ENCODE measurements around the gene KANK4. TPM values are rescaled to one million over a fixed set of nuclear protein-coding genes. Genes with fewer than 3 reads are reported as not detected.

Gene KANK4
- total RNA-seq (2021) (1.7 and 2.0 TPM in 2 replicates), Bru-seq, nascent RNA (percentile 36 among the genes with signal in this experiment), BruChase-seq, experiment 1, labeled RNA remaining after a 2-hour chase (percentile 33 among the genes with signal in this experiment), BruChase-seq, experiment 2, labeled RNA remaining after a 6-hour chase (percentile 28 among the genes with signal in this experiment)
- long read RNA-seq, full-length matches to known transcripts: 1 of 2 reads
- long read RNA-seq, partial matches to known transcripts: 0 of 2 reads
- long read RNA-seq, other reads (novel, unspliced or antisense): 1 of 2 reads

DNA sequence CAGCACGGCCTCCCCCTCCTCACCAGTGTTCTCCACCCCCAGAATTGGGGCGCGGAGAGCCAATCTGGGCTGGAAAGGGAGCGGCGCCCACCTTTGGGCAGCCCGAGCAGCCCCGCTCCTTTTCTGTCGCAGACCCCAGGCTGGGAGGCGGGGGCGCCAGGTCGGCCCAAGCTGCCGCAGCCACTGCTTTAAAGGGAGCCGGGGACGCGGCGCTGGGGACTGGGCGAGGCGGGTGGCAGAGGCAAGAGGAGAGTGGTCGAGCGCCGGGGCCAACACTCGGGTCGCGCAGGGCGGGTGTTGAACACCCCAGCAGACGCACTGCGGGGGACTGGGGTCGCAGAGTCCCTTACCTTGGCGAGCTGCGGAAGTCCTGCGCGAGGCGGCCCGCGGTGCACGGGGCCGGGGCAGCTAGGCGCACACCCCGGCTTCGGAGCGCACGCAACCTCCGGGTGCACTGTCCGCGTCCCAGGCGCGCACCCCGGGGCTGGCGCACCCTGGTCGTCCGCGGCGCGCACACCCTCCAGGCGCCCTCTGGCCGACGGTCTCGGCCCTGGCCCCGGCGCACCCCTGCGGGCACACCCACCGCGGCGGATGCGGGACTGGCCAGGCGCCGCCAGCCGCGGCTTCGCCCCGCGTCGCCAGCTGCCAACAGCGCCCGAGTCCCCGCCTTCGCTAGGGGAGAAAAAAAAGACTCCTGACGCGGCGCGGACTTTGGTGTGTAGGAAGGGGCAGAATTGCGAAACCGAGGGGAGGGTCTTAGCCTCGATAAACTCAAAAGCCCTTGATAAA is at the start of gene KANK4:
Gene KANK4 (minus strand): TSS at position 679 of the 789 bp plus-strand sequence. CDS start 37,870 bp downstream, outside the sequence.
- ChIA-PET CTCF (interaction anchor here (0.8 kb wide), 1 partner anchor 143 kb away, joined by 3 read pairs; no protein-coding TSS in a partner anchor), POLR2A (ENCODE audit: unreplicated experiment) (interaction anchor here (0.6 kb wide), 1 partner anchor 117 kb away, joined by 3 read pairs; no protein-coding TSS in a partner anchor)
- H4K20me1 ChIP-seq (ENCODE audit: insufficient read depth): no peaks in the 10 kb centered on the region
- H3K36me3 ChIP-seq (ENCODE audit: low read depth): no peaks in the 10 kb centered on the region
- intact Hi-C loops (cut with micrococcal nuclease; ENCODE audit: unreplicated experiment): no loop called here
- H3K9me3 ChIP-seq (ENCODE audit: insufficient read depth, low read depth): no peaks in the 10 kb centered on the region
- H3K4me1 ChIP-seq (replicated peaks; ENCODE audit: insufficient read depth): peaks cover 12% of the 10 kb centered on the region
- TF ChIP-seq EZH2 (IDR thresholded peaks at IDR 0.05; ENCODE audit: low read depth): no peak
- TF ChIP-seq, protein P1, sequence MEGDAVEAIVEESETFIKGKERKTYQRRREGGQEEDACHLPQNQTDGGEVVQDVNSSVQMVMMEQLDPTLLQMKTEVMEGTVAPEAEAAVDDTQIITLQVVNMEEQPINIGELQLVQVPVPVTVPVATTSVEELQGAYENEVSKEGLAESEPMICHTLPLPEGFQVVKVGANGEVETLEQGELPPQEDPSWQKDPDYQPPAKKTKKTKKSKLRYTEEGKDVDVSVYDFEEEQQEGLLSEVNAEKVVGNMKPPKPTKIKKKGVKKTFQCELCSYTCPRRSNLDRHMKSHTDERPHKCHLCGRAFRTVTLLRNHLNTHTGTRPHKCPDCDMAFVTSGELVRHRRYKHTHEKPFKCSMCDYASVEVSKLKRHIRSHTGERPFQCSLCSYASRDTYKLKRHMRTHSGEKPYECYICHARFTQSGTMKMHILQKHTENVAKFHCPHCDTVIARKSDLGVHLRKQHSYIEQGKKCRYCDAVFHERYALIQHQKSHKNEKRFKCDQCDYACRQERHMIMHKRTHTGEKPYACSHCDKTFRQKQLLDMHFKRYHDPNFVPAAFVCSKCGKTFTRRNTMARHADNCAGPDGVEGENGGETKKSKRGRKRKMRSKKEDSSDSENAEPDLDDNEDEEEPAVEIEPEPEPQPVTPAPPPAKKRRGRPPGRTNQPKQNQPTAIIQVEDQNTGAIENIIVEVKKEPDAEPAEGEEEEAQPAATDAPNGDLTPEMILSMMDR (conservative IDR thresholded peaks at IDR 0.05): no peak
- peak within 1 kb of the TSS; percentile 51; the same call in 1 of the 2 replicates for H3K4me3 ChIP-seq
- no peaks in the 10 kb centered on the region for H3K9me2 ChIP-seq (ENCODE audit: insufficient read depth)
- peaks cover 6% of the 10 kb centered on the region; the same call in 1 of the 2 replicates for H3F3A ChIP-seq (ENCODE audit: insufficient read depth, low read depth)
- DNase-seq: peak in 1 of 2 experiments; percentile 39
- no peaks in the 10 kb centered on the region for H3K79me2 ChIP-seq (ENCODE audit: low read depth)
- H3K27me3 ChIP-seq (ENCODE audit: insufficient read depth, low read depth): 0 out of 2 replicates have a peak, but pooled peaks cover 9% of the 10 kb centered on the region
- no peak within 1 kb of the TSS for H3K27ac ChIP-seq
- no TSS peak for BruUV-seq (replicated peaks)
- H3K4me2 ChIP-seq: peak within 1 kb of the TSS; percentile 73
- H2AFZ ChIP-seq: no peak within 1 kb of the TSS

- Histone ChIP-seq H3K4me1 (replicated peaks; ENCODE audit: insufficient read depth) (no peaks in the 10 kb centered on the region; the same call in 1 of the 2 replicates), H2AFZ (no peak overlapping the region), H3K4me3 (no peak overlapping the region), H3K9me3 (ENCODE audit: insufficient read depth, low read depth) (peaks cover 5% of the 10 kb centered on the region; the same call in 1 of the 2 replicates), H3K79me2 (ENCODE audit: low read depth) (no peaks in the 10 kb centered on the region), H4K20me1 (ENCODE audit: insufficient read depth) (no peaks in the 10 kb centered on the region), H3K27me3 (ENCODE audit: insufficient read depth, low read depth) (no peaks in the 10 kb centered on the region), H3K4me2 (no peak overlapping the region), H3K9me2 (ENCODE audit: insufficient read depth) (no peaks in the 10 kb centered on the region), H3F3A (ENCODE audit: insufficient read depth, low read depth) (0 out of 2 replicates have a peak, but pooled peaks cover 3% of the 10 kb centered on the region), H3K36me3 (ENCODE audit: low read depth) (no peaks in the 10 kb centered on the region), H3K27ac (no peak overlapping the region)
- POLR2A ChIA-PET (ENCODE audit: unreplicated experiment): no interaction called here
- intact Hi-C loops (cut with micrococcal nuclease; ENCODE audit: unreplicated experiment): no loop called here
- TF ChIP-seq EZH2 (IDR thresholded peaks at IDR 0.05; ENCODE audit: low read depth): no peak
- TF ChIP-seq, protein P1 (conservative IDR thresholded peaks at IDR 0.05): no peak
- CTCF ChIA-PET: no interaction called here
- DNase-seq: no peak
- no TSS peak for BruUV-seq (replicated peaks)
These were observed 49.8 kb upstream of the KANK4 start for GRCh38 chr1:62368989-62369388.

DNA sequence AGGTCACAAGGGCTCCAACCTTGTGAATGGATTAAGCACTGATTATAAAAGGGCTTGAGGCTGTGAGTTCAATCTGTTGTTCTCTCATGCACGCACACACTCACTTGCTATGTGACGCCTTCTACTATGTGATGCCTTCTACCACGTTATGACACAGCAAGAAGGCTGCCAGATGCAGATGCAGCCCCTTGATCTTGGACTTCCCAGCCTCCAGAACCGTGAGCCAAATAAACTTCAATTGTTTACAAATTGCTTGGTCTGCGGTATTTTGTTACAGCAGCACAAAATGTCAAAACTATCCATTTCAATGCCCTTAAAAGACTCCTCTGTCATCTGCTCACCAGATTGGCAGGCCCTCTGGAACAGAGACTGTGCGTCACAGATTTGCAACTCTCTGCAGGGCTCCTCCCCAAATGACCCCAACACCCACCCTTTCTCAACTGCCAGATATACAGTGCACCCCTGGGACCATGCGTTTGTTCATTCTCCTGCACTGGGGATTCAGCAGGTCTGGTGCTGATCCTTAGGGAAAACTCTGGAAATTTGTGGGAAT is 47.8 kb upstream of the KANK4 start:
- Histone ChIP-seq H3K27me3 (ENCODE audit: insufficient read depth, low read depth) (no peaks in the 10 kb centered on the region), H3K4me1 (replicated peaks; ENCODE audit: insufficient read depth) (no peaks in the 10 kb centered on the region; the same call in 1 of the 2 replicates), H3F3A (ENCODE audit: insufficient read depth, low read depth) (0 out of 2 replicates have a peak, but pooled peaks cover 3% of the 10 kb centered on the region), H3K4me2 (no peak overlapping the region), H2AFZ (no peak overlapping the region), H3K9me3 (ENCODE audit: insufficient read depth, low read depth) (peaks cover 5% of the 10 kb centered on the region; the same call in 1 of the 2 replicates), H3K9me2 (ENCODE audit: insufficient read depth) (no peaks in the 10 kb centered on the region), H3K36me3 (ENCODE audit: low read depth) (no peaks in the 10 kb centered on the region), H4K20me1 (ENCODE audit: insufficient read depth) (no peaks in the 10 kb centered on the region), H3K4me3 (no peak overlapping the region), H3K79me2 (ENCODE audit: low read depth) (no peaks in the 10 kb centered on the region), H3K27ac (no peak overlapping the region)
- POLR2A ChIA-PET (ENCODE audit: unreplicated experiment): no interaction called here
- no TSS peak for BruUV-seq (replicated peaks)
- CTCF ChIA-PET: no interaction called here
- intact Hi-C loops (cut with micrococcal nuclease; ENCODE audit: unreplicated experiment): no loop called here
- DNase-seq: no peak
- no peak for TF ChIP-seq EZH2 (IDR thresholded peaks at IDR 0.05; ENCODE audit: low read depth)
- TF ChIP-seq, protein P1 (conservative IDR thresholded peaks at IDR 0.05): no peak
